HG03064 (cell line): ENCODE measurements around the gene SKIC8.
"Not testable (repeated sequence)": the region's sequence is repeated elsewhere in the genome, so short reads cannot be mapped to it uniquely, and the experiment has no call there.

ENCODE experiments used
- ATAC-seq: cut with Tn5 transposase; IDR thresholded peaks from one replicate; pipeline ENCODE4 v1.9.1; 2021; ENCODE audit warnings: low read depth; ENCODE audit not compliant: unreplicated experiment

SKIC8 gene

GRCh38 chr15:78263351-78263781 lies 36.0 kb downstream of the SKIC8 start:
- ATAC-seq = no peak

DNA sequence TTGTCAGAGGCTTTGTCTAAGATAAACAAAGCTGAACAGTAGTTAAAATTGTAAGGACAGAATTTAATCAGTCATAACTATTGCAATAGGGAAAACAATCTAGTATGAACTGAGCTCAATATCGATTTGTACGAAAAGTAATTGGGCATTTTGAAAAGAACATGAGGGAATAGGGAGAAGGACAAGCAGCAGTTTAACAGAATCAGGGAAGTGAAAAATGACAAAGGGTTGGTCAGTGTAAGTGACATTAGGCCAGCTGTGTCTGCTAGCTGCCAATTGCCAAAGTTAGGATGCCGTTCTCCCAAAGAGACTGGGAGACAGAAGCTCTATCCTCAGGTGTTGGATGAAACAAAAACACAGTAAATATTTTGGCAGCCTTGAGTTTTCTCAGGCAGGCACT lies 38.3 kb downstream of the SKIC8 start:
- ATAC-seq = no peak

DNA sequence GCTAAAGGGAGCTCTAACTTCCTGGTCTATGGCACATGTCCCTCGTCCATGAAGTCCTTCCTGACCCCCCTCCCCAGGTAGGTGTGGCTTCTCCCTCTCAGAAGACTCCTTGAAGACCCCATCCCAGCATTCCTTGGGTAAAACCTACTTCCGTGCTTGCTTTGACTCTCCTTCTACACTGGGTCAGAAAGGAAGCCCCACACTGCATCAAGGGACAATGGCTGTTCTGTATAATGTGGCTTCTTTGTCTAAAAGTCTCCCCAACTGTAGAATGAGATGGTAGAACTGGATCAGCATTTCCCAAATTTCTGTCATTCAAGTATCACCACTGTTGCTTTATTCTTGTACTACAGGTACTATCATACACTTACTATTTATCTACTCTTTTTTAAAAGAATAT lies 38.9 kb downstream of the SKIC8 start:
- no peak for ATAC-seq

DNA sequence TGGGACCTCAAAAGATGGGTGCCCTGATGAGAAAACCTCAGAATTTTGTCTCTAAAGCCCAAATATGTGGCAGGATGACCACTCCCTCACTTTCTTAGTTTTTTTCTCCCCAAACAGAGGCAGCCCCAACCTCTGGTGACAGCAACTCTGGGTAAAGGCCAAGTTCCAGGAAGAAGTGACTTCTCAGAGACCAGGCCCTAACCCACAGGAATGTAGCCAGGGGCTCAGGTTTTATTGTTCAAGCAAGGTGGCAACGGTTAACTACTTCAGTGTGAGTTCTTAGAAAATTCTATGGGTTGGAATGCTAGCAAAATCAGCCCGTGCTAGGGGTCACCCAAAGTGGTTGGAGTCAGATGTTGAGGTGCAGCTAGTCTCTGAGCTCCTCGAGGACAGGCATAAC lies 40.2 kb downstream of the SKIC8 start:
- ATAC-seq = no peak

DNA sequence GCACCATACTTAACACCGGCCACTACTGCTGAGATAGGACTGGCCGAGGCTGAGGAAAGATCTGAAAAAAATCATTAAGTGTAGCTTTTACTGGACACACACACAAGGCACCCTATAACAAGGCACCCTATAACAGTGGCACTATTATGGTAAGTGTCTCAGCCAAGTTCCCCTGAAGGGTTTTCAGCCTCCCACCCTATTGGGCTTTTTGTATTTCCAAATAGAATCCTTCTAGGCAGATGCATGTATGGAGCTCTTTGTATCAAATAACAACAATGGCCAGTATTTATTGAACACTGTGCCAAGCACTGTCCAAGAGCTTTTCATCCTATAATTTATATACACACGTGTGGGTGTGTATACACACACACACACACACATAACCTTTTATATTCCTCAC lies 41.7 kb downstream of the SKIC8 start:
- no peak for ATAC-seq

DNA sequence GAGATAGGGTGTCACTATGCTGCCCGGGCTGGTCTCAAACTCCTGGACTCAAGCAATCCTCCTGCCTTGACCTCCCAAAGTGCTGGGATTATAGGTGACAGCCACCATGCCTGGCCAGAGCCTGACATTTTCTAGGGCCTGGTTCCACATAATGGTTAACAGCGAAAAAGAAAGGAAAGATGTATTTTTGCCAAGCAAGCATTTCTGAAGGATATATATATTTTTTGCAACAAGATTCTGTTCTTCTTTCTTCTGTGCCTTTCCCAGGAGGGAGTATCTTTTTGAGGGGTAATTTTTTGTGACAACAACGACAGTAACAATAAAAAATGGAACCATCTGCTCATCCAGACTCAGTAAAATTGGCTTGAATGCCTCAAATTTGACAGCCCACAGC lies 43.4 kb downstream of the SKIC8 start:
- no peak for ATAC-seq

DNA sequence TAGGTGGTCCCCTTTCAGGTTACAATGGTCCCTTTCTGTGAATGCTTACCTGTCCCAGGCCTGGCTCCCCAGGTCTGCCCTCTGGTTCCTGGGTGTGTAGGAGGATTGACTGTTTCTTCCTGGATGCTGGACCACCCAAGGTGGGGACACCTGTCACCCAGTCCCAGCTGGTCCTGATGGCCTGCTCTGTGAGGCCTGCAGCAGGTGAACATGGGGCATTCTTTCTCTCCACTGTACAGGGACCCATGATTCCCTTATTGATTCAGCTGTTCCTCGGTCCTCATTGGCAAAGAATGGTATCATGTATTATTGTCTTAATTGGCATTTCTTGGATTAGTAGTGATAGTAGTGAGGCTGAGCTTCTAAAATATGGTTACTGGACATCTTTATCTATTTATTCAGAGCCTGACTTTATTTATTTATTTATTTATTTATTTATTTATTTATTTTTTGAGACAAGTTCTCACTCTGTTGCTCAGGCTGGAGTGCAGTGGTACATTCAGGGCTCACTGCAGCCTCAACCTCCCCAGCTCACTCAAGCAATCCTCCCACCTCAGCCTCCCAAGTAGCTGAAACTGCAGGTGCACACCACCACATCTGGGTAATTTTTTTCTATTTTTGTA lies 43.9 kb downstream of the SKIC8 start:
- no peak for ATAC-seq

DNA sequence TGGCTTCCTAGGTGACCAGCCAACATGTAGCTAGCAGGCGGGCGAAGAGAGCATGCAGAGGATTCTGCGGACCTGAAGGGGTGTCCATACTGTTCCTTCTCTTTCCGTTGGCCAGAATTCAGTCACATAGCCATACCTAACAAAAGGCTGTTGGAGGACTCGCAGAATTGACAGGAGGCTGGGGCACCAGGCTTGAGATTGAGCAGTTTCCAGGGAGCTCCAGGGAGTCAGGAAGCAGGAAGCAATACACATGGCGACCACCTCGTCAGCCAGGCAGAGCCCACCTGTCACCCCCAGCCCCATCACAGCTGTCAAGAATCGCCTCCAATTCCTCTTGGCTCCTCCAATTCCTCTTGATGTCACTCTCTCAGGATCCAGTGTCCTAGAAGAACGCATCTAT lies 48.3 kb downstream of the SKIC8 start:
- no peak for ATAC-seq

GRCh38 chr15:78249131-78249530 lies 50.3 kb downstream of the SKIC8 start:
- no peak for ATAC-seq

DNA sequence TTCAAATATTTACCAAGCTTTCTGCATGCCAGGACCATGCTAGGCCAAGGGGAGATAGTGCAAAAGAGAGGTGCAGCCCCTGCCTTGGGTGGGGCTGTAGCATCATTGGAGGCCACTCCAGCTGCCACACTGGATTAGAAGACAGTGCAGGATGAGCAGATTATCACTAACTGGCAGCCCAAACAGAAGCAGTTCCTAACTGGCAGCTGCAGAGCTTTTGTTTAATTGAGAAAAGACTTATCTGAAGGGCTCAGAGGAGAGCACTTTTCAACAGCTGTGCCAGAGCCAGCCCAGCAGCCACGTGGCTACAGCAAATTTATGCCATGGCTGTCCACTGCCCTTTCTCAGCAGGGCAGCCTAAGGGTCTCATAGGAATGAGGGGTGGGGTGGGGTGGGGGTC lies 51.5 kb downstream of the SKIC8 start:
- ATAC-seq = no peak

GRCh38 chr15:78245976-78246620 lies 53.3 kb downstream of the SKIC8 start:
- not testable (repeated sequence) for ATAC-seq

DNA sequence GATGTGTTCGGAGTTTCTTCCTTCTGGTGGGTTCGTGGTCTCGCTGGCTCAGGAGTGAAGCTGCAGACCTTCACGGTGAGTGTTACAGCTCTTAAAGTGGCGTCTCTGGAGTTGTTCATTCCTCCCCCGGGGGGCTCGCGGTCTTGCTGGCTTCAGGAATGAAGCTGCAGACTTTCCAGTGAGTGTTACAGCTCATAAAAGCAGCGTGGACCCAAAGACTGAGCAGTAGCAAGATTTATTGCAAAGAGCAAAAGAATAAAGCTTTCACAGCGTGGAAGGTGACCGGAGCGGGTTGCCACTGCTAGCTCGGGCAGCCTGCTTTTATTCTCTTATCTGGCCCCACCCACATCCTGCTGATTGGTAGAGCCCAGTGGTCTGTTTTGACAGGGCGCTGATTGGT lies 54.0 kb downstream of the SKIC8 start:
- not testable (repeated sequence) for ATAC-seq

GRCh38 chr15:78244893-78245292 lies 54.5 kb downstream of the SKIC8 start:
- no peak for ATAC-seq

DNA sequence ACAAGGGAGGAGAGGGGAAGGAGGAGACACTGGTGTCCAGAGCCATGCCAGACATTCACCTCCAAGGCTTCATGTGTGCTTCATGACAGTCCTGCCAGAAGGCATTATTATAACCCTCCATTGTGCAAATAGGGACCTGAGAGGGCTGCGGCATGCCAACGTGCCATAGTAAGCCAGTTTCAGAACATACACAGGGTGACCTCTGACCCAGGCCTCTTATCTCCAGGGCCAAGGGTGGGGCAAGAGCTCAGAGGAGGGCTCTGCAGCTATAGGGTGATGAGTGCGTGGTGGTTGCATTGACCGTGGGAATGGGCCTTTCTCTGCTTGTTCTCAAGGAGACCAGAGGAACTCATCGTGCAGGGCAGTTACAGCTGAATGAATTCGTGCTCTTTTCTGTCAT lies 55.3 kb downstream of the SKIC8 start:
- ATAC-seq = no peak

DNA sequence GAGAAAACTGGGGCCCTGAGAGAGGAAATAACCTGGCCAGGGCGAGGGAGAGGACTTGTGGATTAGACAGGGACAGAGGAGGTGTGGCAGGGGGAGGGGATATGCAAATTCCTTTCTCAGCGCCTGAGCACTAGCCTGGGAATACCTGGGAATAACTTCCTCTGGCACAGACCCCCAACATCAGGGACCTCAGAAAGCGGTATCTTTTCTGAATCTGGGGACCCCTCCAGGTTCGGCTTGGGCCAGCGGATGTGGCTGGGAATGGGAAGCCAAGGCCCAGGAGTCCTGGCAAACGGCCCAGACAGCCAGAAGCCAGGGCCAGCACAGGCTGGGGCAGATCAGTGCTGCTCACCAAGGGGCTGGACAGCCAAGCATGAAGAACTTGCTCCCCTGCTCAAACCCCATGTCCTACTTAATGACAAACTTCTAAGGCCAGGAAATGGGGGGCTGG lies 55.9 kb downstream of the SKIC8 start:
- ATAC-seq = no peak

- ATAC-seq = no peak
Observed at GRCh38 chr15:78243058-78243457, 56.4 kb downstream of the SKIC8 start.

GRCh38 chr15:78242128-78242527 lies 57.3 kb downstream of the SKIC8 start:
- no peak for ATAC-seq

- no peak for ATAC-seq
Observed at GRCh38 chr15:78241017-78241416, 58.4 kb downstream of the SKIC8 start.

DNA sequence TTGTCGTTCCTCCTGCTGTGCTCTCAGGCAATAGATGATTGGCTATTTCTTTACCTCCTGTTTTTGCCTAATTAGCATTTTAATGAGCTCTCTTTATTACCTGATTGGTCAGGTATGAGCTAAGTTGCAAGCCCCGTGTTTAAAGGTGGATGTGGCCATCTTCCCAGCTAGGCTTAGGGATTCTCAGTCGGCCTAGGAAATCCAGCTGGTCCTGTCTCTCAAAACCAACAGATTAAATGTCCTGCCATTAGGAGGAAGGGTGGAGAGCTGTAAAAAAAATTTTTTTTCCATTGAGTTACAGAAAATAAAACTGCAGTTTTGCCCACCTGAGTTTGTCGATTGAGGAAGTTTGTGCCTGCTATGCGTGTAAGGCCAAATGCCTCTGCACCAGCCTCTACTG lies 59.6 kb downstream of the SKIC8 start:
- no peak for ATAC-seq

DNA sequence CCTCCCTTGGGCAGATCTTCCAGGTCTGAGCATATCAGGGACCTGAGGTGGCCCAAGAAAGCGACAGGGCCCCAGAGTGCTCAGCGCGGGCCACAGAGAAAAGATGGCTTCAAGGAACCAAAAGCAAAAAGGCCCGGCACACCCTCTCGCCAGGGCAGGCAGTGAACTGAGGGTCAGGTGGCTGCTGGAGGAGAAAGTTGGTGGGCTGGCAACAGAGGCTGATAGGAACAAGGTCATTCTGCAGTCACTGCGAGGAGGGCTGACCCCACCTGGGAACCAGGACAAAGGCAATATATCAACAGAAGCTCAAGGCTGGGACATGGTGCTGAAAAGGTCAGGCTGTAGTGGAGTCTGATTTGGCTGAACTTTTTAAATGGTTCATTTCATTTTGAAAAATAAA lies 62.3 kb downstream of the SKIC8 start:
- no peak for ATAC-seq

DNA sequence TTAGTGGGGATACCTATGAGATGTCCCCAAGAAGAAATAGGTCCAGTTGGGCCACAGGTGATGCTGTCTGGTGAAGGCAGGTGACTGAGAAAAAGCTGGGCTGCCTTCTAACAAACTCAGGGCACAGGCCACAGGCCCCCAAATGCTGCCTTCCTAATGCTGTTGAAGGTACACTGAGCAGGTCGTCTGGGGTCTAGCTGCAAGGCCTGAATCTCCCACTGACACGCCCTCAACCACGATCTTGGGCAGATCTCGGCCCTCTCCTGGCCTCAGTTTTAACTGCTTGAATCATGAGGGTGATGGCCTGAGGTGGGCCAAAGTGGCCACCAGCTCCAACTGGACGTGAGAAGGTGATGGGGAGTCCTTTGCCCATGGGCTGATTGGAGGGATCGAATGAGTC lies 62.9 kb downstream of the SKIC8 start:
- no peak for ATAC-seq

DNA sequence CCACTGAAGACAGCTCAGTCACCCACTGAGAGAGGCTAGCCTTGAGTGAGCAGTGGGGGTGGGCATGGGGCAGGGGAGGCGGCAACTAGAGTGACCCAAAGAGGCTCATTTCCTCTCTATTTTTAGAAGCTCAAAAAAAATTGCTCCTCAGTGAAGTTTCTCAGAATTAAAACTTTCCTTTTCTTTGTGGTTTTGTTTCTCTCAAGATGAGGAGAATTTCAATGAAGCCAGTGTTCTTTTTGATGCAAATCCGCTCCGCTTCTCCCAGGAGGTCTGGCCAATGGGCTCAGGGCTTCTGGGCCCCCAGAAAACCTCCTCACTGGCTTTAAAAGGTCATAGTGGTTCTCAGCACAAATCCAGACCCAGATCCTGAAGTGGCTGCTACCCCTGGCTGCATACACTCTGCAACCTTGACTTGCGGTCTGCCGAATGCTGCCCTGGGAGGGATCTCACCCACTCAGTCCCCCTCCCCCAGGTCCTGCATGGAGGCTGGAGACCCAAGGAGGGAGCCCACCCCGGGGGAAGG lies 64.8 kb downstream of the SKIC8 start, which contains the start of gene ACSBG1:
Gene ACSBG1, minus strand, starts transcription at position 51 of the 526 bp plus-strand sequence. CDS start 64 bp downstream, outside the sequence.
- no peak for ATAC-seq
